Sigmoid colon (tissue), 4 donors: ENCODE results near the gene SYT17.

Experiments used
- EP300 ChIP-seq, 4 donors: sonication (generic); formaldehyde crosslinking; IDR thresholded peaks; one replicate each; pipeline ENCODE4 v1.6.1; 2017; ENCODE audit warnings: antibody characterized with exemption in 4 of 4
- POLR2A ChIP-seq, 2 donors: fragments of 450-650 bp; IDR thresholded peaks; one replicate each; pipeline ENCODE4 v1.6.1; 2016; ENCODE audit warnings: antibody characterized with exemption in 2 of 2, mild to moderate bottlenecking in 2 of 2, moderate library complexity in 2 of 2
- TF ChIP-seq, protein P1 (sequence below), 4 experiments: fragments of 450-650 bp in 3 of 4; fragments of 200-600 bp in 1 of 4; IDR thresholded peaks; one replicate each; pipeline ENCODE4 v1.5.1; 2016 to 2019; ENCODE audit warnings: antibody characterized with exemption in 4 of 4, mild to moderate bottlenecking in 3 of 4, moderate library complexity in 2 of 4

DNA sequence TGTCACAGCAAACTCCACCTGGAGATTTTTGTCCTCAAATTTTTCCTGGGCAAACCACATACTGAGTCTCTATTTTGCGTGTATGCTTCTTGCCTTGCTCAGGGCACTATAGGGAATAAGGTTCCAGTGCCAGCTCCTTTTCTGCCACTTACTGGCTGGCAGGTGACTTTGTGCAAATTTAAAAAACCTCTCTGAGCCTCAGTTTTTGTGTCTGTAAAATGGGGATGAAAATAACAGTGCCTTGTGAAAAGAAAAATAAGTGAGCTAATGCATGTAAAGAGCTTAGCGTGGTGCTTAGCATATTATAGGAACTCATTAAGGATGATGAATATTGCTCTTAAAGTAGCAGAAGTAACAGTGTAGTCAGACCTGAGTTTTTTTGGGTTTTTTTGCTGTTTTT is 137.4 kb downstream of the SYT17 start:
- TF ChIP-seq POLR2A (IDR thresholded peaks at IDR 0.05) (no peak), EP300 (IDR thresholded peaks at IDR 0.05) (no peak)
- TF ChIP-seq, protein P1, sequence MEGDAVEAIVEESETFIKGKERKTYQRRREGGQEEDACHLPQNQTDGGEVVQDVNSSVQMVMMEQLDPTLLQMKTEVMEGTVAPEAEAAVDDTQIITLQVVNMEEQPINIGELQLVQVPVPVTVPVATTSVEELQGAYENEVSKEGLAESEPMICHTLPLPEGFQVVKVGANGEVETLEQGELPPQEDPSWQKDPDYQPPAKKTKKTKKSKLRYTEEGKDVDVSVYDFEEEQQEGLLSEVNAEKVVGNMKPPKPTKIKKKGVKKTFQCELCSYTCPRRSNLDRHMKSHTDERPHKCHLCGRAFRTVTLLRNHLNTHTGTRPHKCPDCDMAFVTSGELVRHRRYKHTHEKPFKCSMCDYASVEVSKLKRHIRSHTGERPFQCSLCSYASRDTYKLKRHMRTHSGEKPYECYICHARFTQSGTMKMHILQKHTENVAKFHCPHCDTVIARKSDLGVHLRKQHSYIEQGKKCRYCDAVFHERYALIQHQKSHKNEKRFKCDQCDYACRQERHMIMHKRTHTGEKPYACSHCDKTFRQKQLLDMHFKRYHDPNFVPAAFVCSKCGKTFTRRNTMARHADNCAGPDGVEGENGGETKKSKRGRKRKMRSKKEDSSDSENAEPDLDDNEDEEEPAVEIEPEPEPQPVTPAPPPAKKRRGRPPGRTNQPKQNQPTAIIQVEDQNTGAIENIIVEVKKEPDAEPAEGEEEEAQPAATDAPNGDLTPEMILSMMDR (IDR thresholded peaks at IDR 0.05) = no peak
